Activated CD8-positive, alpha-beta T cell treated with anti-CD3 and anti-CD28 coated beads for 36 hours (primary cell): Measurements from ENCODE around the gene CNPPD1. TPM values are rescaled to one million over a fixed set of nuclear protein-coding genes. Genes with fewer than 3 reads are reported as not detected.

Experiments used
- ATAC-seq: fragments of 200-7000 bp; cut with Tn5 transposase; one replicate; pipeline ENCODE4 v1.10.0; 2021; ENCODE audit warnings: mild to moderate bottlenecking, moderate library complexity
- CTCF ChIA-PET: fragments of 350-600 bp; sonication (Branson Sonifier 250); formaldehyde crosslinking; loops from one replicate; lab custom pipeline; 2021; ENCODE audit warnings: antibody characterized with exemption; lab: Charles Lee
- POLR2A ChIA-PET: fragments of 350-600 bp; sonication (Branson Sonifier 250); formaldehyde crosslinking; loops from one replicate; lab custom pipeline; 2021; ENCODE audit warnings: antibody characterized with exemption; lab: Charles Lee
- DNase-seq: peaks from one replicate; pipeline ENCODE4 v3.0.0-alpha.2; 2020
- H3K27ac Mint-ChIP-seq: one replicate; pipeline ENCODE4 v1.8.0; 2021; ENCODE audit warnings: mild to moderate bottlenecking, mixed read lengths
- H3K27me3 Mint-ChIP-seq: one replicate; pipeline ENCODE4 v1.8.0; 2021; ENCODE audit warnings: mixed read lengths
- H3K36me3 Mint-ChIP-seq: one replicate; pipeline ENCODE4 v1.8.0; 2021; ENCODE audit warnings: low read depth, mixed read lengths
- H3K4me1 Mint-ChIP-seq: one replicate; pipeline ENCODE4 v1.8.0; 2021; ENCODE audit warnings: low read depth, mixed read lengths
- H3K4me3 Mint-ChIP-seq: one replicate; pipeline ENCODE4 v1.8.0; 2021; ENCODE audit warnings: mild to moderate bottlenecking, moderate library complexity, mixed read lengths
- H3K9me3 Mint-ChIP-seq: one replicate; pipeline ENCODE4 v1.8.0; 2021; ENCODE audit warnings: mixed read lengths
- intact Hi-C: fragments of 100-400 bp; cut with micrococcal nuclease; formaldehyde crosslinking; loops from one replicate; pipeline ENCODE4 v1.10.0; 2022
- total RNA-seq, 2 experiments: library from RNA; stranded (reverse); gene quantifications; one replicate each; pipeline ENCODE4 v1.2.3, GENCODE V29; 2021
- TF ChIP-seq, protein P1 (sequence below): fragments of 200-600 bp; IDR thresholded peaks from one replicate; pipeline ENCODE4 v1.8.0; 2022; ENCODE audit warnings: antibody characterized with exemption, mild to moderate bottlenecking

Gene CNPPD1
- total RNA-seq, 2 experiments from 2014 or later: 38.6 to 38.7 TPM

DNA sequence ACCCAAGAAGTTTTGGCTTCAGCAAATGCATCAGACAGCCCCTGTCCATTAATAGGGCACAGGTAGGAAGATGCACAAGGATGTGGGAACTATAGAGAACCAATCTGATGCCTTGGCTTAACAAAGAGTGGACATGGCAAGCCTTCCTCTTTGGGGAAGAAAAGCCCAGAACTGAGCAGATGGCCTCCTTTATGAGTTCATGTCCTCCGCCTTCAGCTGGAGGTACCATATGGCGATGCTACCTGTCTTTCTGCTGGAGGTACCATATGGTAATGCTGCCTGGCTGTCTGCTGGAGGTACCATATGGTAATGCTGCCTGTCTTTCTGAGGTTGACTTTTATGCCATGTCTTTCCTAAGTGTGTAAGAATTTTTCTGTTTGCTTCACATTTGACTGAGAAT lies 7.4 kb upstream of the CNPPD1 start:
- no peaks in the 10 kb centered on the region for H3K27me3 Mint-ChIP-seq
- CTCF ChIA-PET: interaction anchor here (1.2 to 1.8 kb wide), 3 partner anchors 12 to 13 kb away, joined by 3 to 9 read pairs (median 6); no protein-coding TSS in a partner anchor
- POLR2A ChIA-PET: interaction anchor here (0.7 to 2.2 kb wide), 3 partner anchors 9 to 16 kb away, joined by 3 to 13 read pairs (median 3); no protein-coding TSS in a partner anchor
- H3K4me1 Mint-ChIP-seq: peaks cover 41% of the 10 kb centered on the region
- peaks cover 34% of the 10 kb centered on the region for H3K36me3 Mint-ChIP-seq
- intact Hi-C loops: no loop called here
- DNase-seq (no peak), ATAC-seq (no peak)
- H3K9me3 Mint-ChIP-seq: no peaks in the 10 kb centered on the region
- no peak overlapping the region for H3K4me3 Mint-ChIP-seq
- H3K27ac Mint-ChIP-seq: peak overlapping the region; percentile 37
- TF ChIP-seq, protein P1, sequence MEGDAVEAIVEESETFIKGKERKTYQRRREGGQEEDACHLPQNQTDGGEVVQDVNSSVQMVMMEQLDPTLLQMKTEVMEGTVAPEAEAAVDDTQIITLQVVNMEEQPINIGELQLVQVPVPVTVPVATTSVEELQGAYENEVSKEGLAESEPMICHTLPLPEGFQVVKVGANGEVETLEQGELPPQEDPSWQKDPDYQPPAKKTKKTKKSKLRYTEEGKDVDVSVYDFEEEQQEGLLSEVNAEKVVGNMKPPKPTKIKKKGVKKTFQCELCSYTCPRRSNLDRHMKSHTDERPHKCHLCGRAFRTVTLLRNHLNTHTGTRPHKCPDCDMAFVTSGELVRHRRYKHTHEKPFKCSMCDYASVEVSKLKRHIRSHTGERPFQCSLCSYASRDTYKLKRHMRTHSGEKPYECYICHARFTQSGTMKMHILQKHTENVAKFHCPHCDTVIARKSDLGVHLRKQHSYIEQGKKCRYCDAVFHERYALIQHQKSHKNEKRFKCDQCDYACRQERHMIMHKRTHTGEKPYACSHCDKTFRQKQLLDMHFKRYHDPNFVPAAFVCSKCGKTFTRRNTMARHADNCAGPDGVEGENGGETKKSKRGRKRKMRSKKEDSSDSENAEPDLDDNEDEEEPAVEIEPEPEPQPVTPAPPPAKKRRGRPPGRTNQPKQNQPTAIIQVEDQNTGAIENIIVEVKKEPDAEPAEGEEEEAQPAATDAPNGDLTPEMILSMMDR: no peak

DNA sequence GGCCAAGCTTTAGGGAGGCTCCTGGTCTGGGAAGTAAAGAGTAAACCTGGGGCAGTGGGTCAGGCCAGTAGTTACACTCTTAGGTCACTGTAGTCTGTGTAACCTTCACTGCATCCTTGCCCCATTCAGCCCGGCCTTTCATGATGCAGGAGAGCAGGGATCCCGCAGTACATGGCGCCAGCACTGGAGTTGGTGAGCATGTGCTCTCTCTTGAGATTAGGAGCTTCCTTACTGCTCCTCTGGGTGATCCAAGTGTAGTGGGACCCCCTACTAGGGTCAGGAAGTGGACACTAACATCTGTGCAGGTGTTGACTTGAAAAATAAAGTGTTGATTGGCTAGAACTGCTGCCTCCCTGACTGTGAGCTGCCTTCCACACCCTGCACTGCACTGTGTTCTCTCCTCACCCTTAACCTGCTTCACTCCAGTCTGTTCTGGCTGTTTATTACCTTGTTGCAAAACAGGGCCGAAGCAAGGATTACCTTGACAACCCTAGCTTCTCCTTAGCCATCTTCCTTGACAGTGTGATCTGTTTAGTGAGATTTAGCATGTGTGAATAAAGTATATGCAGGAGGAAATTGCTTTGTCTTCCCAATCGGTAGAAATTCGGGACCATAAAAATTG lies 6.5 kb upstream of the CNPPD1 start:
- Mint-ChIP-seq H3K27me3 (no peaks in the 10 kb centered on the region), H3K4me1 (peaks cover 45% of the 10 kb centered on the region), H3K9me3 (no peaks in the 10 kb centered on the region), H3K4me3 (no peak overlapping the region), H3K36me3 (peaks cover 37% of the 10 kb centered on the region), H3K27ac (peak overlapping the region; percentile 14)
- DNase-seq (no peak), ATAC-seq (no peak)
- TF ChIP-seq, protein P1: no peak
- intact Hi-C loops: no loop called here
- POLR2A ChIA-PET: interaction anchor here (0.7 to 3.2 kb wide), 4 partner anchors 9 to 26 kb away, joined by 3 to 17 read pairs (median 4); partner anchors contain the start of gene ZFAND2B
- CTCF ChIA-PET: interaction anchor here (0.7 to 1.8 kb wide), 8 partner anchors 12 to 125 kb away, joined by 3 to 9 read pairs (median 3); partner anchors contain the start of gene ZFAND2B

DNA sequence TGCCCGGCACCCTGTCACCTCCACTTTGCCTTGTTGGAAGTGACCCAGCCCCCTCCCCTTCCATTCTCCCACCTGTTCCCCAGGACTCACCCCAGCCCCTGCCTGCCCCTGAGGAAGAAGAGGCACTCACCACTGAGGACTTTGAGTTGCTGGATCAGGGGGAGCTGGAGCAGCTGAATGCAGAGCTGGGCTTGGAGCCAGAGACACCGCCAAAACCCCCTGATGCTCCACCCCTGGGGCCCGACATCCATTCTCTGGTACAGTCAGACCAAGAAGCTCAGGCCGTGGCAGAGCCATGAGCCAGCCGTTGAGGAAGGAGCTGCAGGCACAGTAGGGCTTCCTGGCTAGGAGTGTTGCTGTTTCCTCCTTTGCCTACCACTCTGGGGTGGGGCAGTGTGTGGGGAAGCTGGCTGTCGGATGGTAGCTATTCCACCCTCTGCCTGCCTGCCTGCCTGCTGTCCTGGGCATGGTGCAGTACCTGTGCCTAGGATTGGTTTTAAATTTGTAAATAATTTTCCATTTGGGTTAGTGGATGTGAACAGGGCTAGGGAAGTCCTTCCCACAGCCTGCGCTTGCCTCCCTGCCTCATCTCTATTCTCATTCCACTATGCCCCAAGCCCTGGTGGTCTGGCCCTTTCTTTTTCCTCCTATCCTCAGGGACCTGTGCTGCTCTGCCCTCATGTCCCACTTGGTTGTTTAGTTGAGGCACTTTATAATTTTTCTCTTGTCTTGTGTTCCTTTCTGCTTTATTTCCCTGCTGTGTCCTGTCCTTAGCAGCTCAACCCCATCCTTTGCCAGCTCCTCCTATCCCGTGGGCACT lies 5.8 kb upstream of the CNPPD1 start:
- Mint-ChIP-seq H3K27ac (peak overlapping the region; percentile 83), H3K4me3 (no peak overlapping the region), H3K36me3 (peaks cover 38% of the 10 kb centered on the region), H3K27me3 (no peaks in the 10 kb centered on the region), H3K4me1 (peaks cover 44% of the 10 kb centered on the region), H3K9me3 (no peaks in the 10 kb centered on the region)
- no peak for ATAC-seq
- CTCF ChIA-PET: interaction anchor here (0.7 to 2.3 kb wide), 11 partner anchors 11 to 124 kb away, joined by 3 to 10 read pairs (median 3); partner anchors contain the start of gene ZFAND2B
- DNase-seq: peak; percentile 56
- intact Hi-C loops: no loop called here
- TF ChIP-seq, protein P1: no peak
- POLR2A ChIA-PET: interaction anchor here (0.8 to 3.2 kb wide), 8 partner anchors 8 to 37 kb away, joined by 3 to 26 read pairs (median 4); partner anchors contain the start of genes ABCB6 and ZFAND2B

DNA sequence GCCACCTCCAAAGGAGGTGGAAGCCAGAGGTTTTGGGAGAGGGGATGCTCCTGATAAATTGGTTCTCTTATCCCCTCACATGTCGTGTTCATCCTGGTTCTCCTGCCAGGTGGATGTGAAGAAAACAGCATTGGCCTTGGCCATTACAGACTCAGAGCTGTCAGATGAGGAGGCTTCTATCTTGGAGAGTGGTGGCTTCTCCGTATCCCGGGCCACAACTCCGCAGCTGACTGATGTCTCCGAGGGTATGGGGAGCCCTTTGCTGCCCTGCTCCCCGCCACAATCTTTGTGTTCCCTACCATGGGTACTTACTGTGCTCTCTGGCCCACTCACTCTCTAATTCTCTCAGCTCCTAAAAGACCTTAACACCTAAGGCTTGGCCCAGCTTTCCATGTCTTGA lies 4.8 kb upstream of the CNPPD1 start:
- DNase-seq (no peak), ATAC-seq (no peak)
- Mint-ChIP-seq H3K27me3 (no peaks in the 10 kb centered on the region), H3K9me3 (no peaks in the 10 kb centered on the region), H3K27ac (peak overlapping the region; percentile 83), H3K4me3 (no peak overlapping the region), H3K4me1 (peaks cover 36% of the 10 kb centered on the region), H3K36me3 (peaks cover 35% of the 10 kb centered on the region)
- POLR2A ChIA-PET: interaction anchor here (0.8 to 3.2 kb wide), 8 partner anchors 10 to 38 kb away, joined by 3 to 26 read pairs (median 4); partner anchors contain the start of genes ABCB6 and ZFAND2B
- TF ChIP-seq, protein P1: no peak
- CTCF ChIA-PET: interaction anchor here (1.2 to 2.3 kb wide), 5 partner anchors 10 to 114 kb away, joined by 3 to 10 read pairs (median 5); partner anchors contain the start of gene ZFAND2B
- intact Hi-C loops: no loop called here
